EL (cell line): ENCODE results near the gene PFKFB2.
A peak's percentile ranks its signal among the peaks of the same experiment; 100 is the strongest.

Experiments used
- DNase-seq: peaks from one replicate; pipeline ENCODE4 v3.0.0-alpha.2; 2016

PFKFB2 gene

GRCh38 chr1:207022996-207023679 is 29.9 kb upstream of the PFKFB2 start:
- DNase-seq, result no peak

- no peak for DNase-seq
These were observed 28.6 kb upstream of the PFKFB2 start for GRCh38 chr1:207024202-207025145.

GRCh38 chr1:207025146-207025880 is 27.8 kb upstream of the PFKFB2 start:
- DNase-seq, result peak; percentile 72

- peak; percentile 46 for DNase-seq
These were observed 27.0 kb upstream of the PFKFB2 start for GRCh38 chr1:207026104-207026534.

GRCh38 chr1:207027206-207027777 is 25.8 kb upstream of the PFKFB2 start:
- DNase-seq, result peak; percentile 83

GRCh38 chr1:207027921-207028320 is 25.2 kb upstream of the PFKFB2 start:
- DNase-seq, result no peak

- DNase-seq, result no peak
These were observed 24.0 kb upstream of the PFKFB2 start for GRCh38 chr1:207028884-207029650.

- DNase-seq, result no peak
These were observed 23.2 kb upstream of the PFKFB2 start for GRCh38 chr1:207029701-207030521.

GRCh38 chr1:207030522-207031009 is 22.5 kb upstream of the PFKFB2 start:
- DNase-seq, result no peak

- no peak for DNase-seq
These were observed 22.1 kb upstream of the PFKFB2 start for GRCh38 chr1:207031016-207031415.

- DNase-seq, result no peak
These were observed 21.3 kb upstream of the PFKFB2 start for GRCh38 chr1:207031632-207032264.

GRCh38 chr1:207032528-207033017 is 20.5 kb upstream of the PFKFB2 start, which contains the start of gene C1orf116:
C1orf116 (minus strand) TSS chr1:207032756; CDS start chr1:207027598, 5,158 bp downstream.
- no peak for DNase-seq

- DNase-seq, result no peak
These were observed 19.8 kb upstream of the PFKFB2 start for GRCh38 chr1:207033302-207033701.

- no peak for DNase-seq
These were observed 18.9 kb upstream of the PFKFB2 start for GRCh38 chr1:207034208-207034607.

- peak; percentile 85 for DNase-seq
These were observed 18.1 kb upstream of the PFKFB2 start for GRCh38 chr1:207034998-207035397.

GRCh38 chr1:207035877-207036551 is 17.1 kb upstream of the PFKFB2 start:
- no peak for DNase-seq

GRCh38 chr1:207036865-207037264 is 16.2 kb upstream of the PFKFB2 start:
- no peak for DNase-seq

- DNase-seq, result no peak
These were observed 13.5 kb upstream of the PFKFB2 start for GRCh38 chr1:207039380-207040180.

- peak; percentile 77 for DNase-seq
These were observed 12.9 kb upstream of the PFKFB2 start for GRCh38 chr1:207040181-207040533.
